HepG2 (cell line): ENCODE data around the gene FRMD8.

Experiments
- PCBP2 ChIP-seq: fragments of 200-400 bp; formaldehyde crosslinking; optimal IDR thresholded peaks from 2 replicates; pipeline ENCODE3; 2018; ENCODE audit warnings: low read length, low read depth; ENCODE audit not compliant: poor library complexity, severe bottlenecking
- POLR2A ChIP-seq, 2 experiments: IDR thresholded peaks; 2 replicates each; pipeline ENCODE4 v1.6.1; 2011; ENCODE audit warnings: low read depth in 2 of 2, low read length in 2 of 2, mild to moderate bottlenecking in 1 of 2, moderate library complexity in 1 of 2; ENCODE audit not compliant: insufficient read depth in 1 of 2
- RBM22 ChIP-seq: fragments of 200-400 bp; formaldehyde crosslinking; optimal IDR thresholded peaks from 2 replicates; pipeline ENCODE3; 2017; ENCODE audit warnings: mild to moderate bottlenecking, low read length, moderate library complexity
- YEATS4 ChIP-seq: sonication (generic); formaldehyde crosslinking; IDR thresholded peaks from 2 replicates; pipeline ENCODE4 v1.4.0; 2020; ENCODE audit warnings: missing genetic modification reagents, borderline replicate concordance
- TF ChIP-seq, protein P1 (sequence below): sonication (generic); formaldehyde crosslinking; IDR thresholded peaks from 2 replicates; pipeline ENCODE4 v1.9.0; 2022; ENCODE audit warnings: missing genetic modification reagents, mild to moderate bottlenecking, borderline replicate concordance
- TF ChIP-seq, protein P2 (sequence below): sonication (generic); formaldehyde crosslinking; IDR thresholded peaks from 2 replicates; pipeline ENCODE4 v1.8.1; 2023; ENCODE audit warnings: missing genetic modification reagents, inconsistent platforms, borderline replicate concordance
- TF ChIP-seq, protein P3 (sequence below): sonication (generic); formaldehyde crosslinking; IDR thresholded peaks from 2 replicates; pipeline ENCODE4 v1.4.0; 2020; ENCODE audit warnings: missing genetic modification reagents

DNA sequence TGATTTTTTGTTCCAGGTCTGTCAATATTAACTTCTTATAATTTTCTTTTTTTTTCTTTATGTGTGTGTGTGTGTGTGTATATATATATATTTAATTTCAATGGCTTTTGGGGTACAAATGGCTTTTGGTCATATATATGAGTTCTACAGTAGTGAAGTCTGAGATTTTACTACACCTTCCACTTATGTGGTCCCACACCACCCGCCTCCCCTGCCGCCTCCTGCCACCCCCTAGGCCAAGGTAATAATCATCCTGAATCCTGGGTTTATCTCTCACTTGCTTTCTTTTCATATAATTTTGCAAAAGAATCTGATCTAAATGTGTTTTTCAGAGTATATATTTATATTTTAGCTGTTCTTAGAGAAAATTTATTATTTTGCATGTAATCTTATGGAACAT lies 47.2 kb downstream of the FRMD8 start:
- TF ChIP-seq RBM22 (no peak), POLR2A (IDR thresholded peaks at IDR 0.05; ENCODE audit: insufficient read depth in 1 of 2, low read depth in 2 of 2, low read length in 2 of 2) (no peak), PCBP2 (no peak), YEATS4 (no peak)
- TF ChIP-seq, protein P1, sequence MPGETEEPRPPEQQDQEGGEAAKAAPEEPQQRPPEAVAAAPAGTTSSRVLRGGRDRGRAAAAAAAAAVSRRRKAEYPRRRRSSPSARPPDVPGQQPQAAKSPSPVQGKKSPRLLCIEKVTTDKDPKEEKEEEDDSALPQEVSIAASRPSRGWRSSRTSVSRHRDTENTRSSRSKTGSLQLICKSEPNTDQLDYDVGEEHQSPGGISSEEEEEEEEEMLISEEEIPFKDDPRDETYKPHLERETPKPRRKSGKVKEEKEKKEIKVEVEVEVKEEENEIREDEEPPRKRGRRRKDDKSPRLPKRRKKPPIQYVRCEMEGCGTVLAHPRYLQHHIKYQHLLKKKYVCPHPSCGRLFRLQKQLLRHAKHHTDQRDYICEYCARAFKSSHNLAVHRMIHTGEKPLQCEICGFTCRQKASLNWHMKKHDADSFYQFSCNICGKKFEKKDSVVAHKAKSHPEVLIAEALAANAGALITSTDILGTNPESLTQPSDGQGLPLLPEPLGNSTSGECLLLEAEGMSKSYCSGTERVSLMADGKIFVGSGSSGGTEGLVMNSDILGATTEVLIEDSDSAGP (CRISPR knock-in tag): no peak
- TF ChIP-seq, protein P2, sequence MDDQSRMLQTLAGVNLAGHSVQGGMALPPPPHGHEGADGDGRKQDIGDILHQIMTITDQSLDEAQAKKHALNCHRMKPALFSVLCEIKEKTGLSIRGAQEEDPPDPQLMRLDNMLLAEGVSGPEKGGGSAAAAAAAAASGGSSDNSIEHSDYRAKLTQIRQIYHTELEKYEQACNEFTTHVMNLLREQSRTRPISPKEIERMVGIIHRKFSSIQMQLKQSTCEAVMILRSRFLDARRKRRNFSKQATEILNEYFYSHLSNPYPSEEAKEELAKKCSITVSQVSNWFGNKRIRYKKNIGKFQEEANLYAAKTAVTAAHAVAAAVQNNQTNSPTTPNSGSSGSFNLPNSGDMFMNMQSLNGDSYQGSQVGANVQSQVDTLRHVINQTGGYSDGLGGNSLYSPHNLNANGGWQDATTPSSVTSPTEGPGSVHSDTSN (CRISPR knock-in tag): no peak
- TF ChIP-seq, protein P3, sequence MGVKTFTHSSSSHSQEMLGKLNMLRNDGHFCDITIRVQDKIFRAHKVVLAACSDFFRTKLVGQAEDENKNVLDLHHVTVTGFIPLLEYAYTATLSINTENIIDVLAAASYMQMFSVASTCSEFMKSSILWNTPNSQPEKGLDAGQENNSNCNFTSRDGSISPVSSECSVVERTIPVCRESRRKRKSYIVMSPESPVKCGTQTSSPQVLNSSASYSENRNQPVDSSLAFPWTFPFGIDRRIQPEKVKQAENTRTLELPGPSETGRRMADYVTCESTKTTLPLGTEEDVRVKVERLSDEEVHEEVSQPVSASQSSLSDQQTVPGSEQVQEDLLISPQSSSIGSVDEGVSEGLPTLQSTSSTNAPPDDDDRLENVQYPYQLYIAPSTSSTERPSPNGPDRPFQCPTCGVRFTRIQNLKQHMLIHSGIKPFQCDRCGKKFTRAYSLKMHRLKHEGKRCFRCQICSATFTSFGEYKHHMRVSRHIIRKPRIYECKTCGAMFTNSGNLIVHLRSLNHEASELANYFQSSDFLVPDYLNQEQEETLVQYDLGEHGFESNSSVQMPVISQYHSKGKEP (CRISPR knock-in tag): no peak
